Measurements from ENCODE around the gene SMARCD3. TPM values are rescaled to one million over a fixed set of nuclear protein-coding genes. Genes with fewer than 3 reads are reported as not detected.

SMARCD3 gene
- total and polyA plus RNA-seq, 9 of the 15 experiments (the other 6 are each of a cell fraction or from before 2014, with no cell fraction given), result 0.43 to 3.6 (median 2.6) TPM

- no peak for TF ChIP-seq SRSF9 (IDR thresholded peaks at IDR 0.05; ENCODE audit: borderline replicate concordance, low read depth, low read length)
- TF ChIP-seq ARNT (IDR thresholded peaks at IDR 0.05), result no peak
- TF ChIP-seq ZNF511 (CRISPR knock-in tag; IDR thresholded peaks at IDR 0.05), result peak; percentile 45; the same call in 1 of the 2 replicates
- peak in 1 of 3 experiments; percentile 35; a peak in 1 of 6 replicates for TF ChIP-seq ZBTB11 (CRISPR knock-in tag; IDR thresholded peaks at IDR 0.05)
- TF ChIP-seq NKRF (IDR thresholded peaks at IDR 0.05; ENCODE audit: borderline replicate concordance), result no peak
- no peak for TF ChIP-seq BRCA1 (IDR thresholded peaks at IDR 0.05)
- no peak for TF ChIP-seq BRCA1 (CRISPR knock-in tag; IDR thresholded peaks at IDR 0.05)
- TF ChIP-seq MTF1 (CRISPR knock-in tag; IDR thresholded peaks at IDR 0.05; ENCODE audit: borderline replicate concordance), result no peak
- TF ChIP-seq SREBF2 (CRISPR knock-in tag; IDR thresholded peaks at IDR 0.05), result no peak
- no peak for TF ChIP-seq TSC22D4 (tag; IDR thresholded peaks at IDR 0.05)
- TF ChIP-seq HMG20B (CRISPR knock-in tag; IDR thresholded peaks at IDR 0.05), result no peak
- peak; percentile 51 for TF ChIP-seq HMGN3 (IDR thresholded peaks at IDR 0.05; ENCODE audit: borderline replicate concordance, extremely low read depth, insufficient read length, low read depth, low read length)
- TF ChIP-seq NR2C1 (IDR thresholded peaks at IDR 0.05), result no peak
- no peak for TF ChIP-seq NR2C1 (tag; IDR thresholded peaks at IDR 0.05)
- no peak for TF ChIP-seq GATAD2B (IDR thresholded peaks at IDR 0.05; ENCODE audit: borderline replicate concordance)
- TF ChIP-seq MAFF (IDR thresholded peaks at IDR 0.05; ENCODE audit: low read length), result no peak
- TF ChIP-seq ELF1 (tag; IDR thresholded peaks at IDR 0.05), result peak; percentile 88
- TF ChIP-seq ATF7 (IDR thresholded peaks at IDR 0.05), result peak; percentile 74; the same call in 1 of the 2 replicates
- no peak for TF ChIP-seq ZNF561 (CRISPR knock-in tag; conservative IDR thresholded peaks at IDR 0.05)
- TF ChIP-seq HSF4 (CRISPR knock-in tag; IDR thresholded peaks at IDR 0.05; ENCODE audit: borderline replicate concordance), result no peak
- TF ChIP-seq ZBED1 (IDR thresholded peaks at IDR 0.05), result 0 out of 2 replicates have a peak, but pooled peaks have one; percentile 73
- TF ChIP-seq THRAP3 (IDR thresholded peaks at IDR 0.05; ENCODE audit: borderline replicate concordance), result no peak
- peak; percentile 81; the same call in 1 of the 2 replicates for TF ChIP-seq ESRRA (IDR thresholded peaks at IDR 0.05; ENCODE audit: borderline replicate concordance, low read depth)
- no peak for TF ChIP-seq ZKSCAN8 (CRISPR knock-in tag; IDR thresholded peaks at IDR 0.05)
Measured at GRCh38 chr7:151232091-151232916, 16.2 kb downstream of the SMARCD3 start, which contains the start of gene CHPF2 (continued).

Data from K562 (cell line).